SK-N-SH treated with all-trans-retinoic acid at 6 μM for 48 hours (cell line): ENCODE measurements around the gene LOXL3.

Source experiments
- ATAC-seq: fragments of 200-7000 bp; cut with Tn5 transposase; 3 replicates; pipeline ENCODE4 v1.9.1; 2020; ENCODE audit warnings: mild to moderate bottlenecking, moderate library complexity
- ARNTL ChIP-seq: fragments of 450-650 bp; formaldehyde crosslinking; IDR thresholded peaks from 2 replicates; pipeline ENCODE4 v1.5.0; 2020; ENCODE audit warnings: low read depth, mild to moderate bottlenecking, moderate library complexity, borderline replicate concordance
- BACH2 ChIP-seq: fragments of 250-450 bp; sonication (Bioruptor Pico); IDR thresholded peaks from 2 replicates; pipeline ENCODE4 v1.9.0; 2021; ENCODE audit warnings: mild to moderate bottlenecking, borderline replicate concordance
- CSDC2 ChIP-seq: fragments of 250-450 bp; sonication (Bioruptor Pico); IDR thresholded peaks from 2 replicates; pipeline ENCODE4 v1.5.0; 2020; ENCODE audit warnings: mild to moderate bottlenecking, moderate library complexity
- CSRNP3 ChIP-seq: fragments of 250-450 bp; sonication (Bioruptor Pico); IDR thresholded peaks from 2 replicates; pipeline ENCODE4 v1.5.1; 2021; ENCODE audit warnings: mild to moderate bottlenecking, moderate library complexity
- ESRRG ChIP-seq: fragments of 250-450 bp; sonication (Bioruptor Pico); IDR thresholded peaks from 2 replicates; pipeline ENCODE4 v1.6.1; 2021; ENCODE audit warnings: mild to moderate bottlenecking
- GLIS3 ChIP-seq: fragments of 250-450 bp; sonication (Bioruptor Pico); IDR thresholded peaks from 2 replicates; pipeline ENCODE4 v1.5.0; 2020; ENCODE audit warnings: mild to moderate bottlenecking, moderate library complexity
- ISL1 ChIP-seq: fragments of 250-450 bp; sonication (Bioruptor Pico); IDR thresholded peaks from 2 replicates; pipeline ENCODE4 v2.1.2; 2022; ENCODE audit warnings: mild to moderate bottlenecking, moderate library complexity
- RARB ChIP-seq: fragments of 250-450 bp; sonication (Bioruptor Pico); IDR thresholded peaks from 2 replicates; pipeline ENCODE4 v1.8.0; 2021; ENCODE audit warnings: mild to moderate bottlenecking, moderate library complexity
- SNAI2 ChIP-seq: fragments of 250-450 bp; sonication (Bioruptor Pico); IDR thresholded peaks from 2 replicates; pipeline ENCODE4 v1.5.0; 2020; ENCODE audit warnings: mild to moderate bottlenecking, moderate library complexity
- TCF4 ChIP-seq: fragments of 250-450 bp; sonication (Bioruptor Pico); IDR thresholded peaks from 2 replicates; pipeline ENCODE4 v1.8.0; 2021; ENCODE audit warnings: mild to moderate bottlenecking, moderate library complexity, borderline replicate concordance
- TOX ChIP-seq: fragments of 250-450 bp; sonication (Bioruptor Pico); IDR thresholded peaks from 2 replicates; pipeline ENCODE4 v1.8.0; 2021; ENCODE audit warnings: mild to moderate bottlenecking, moderate library complexity, borderline replicate concordance
- TSHZ2 ChIP-seq: fragments of 250-450 bp; sonication (Bioruptor Pico); IDR thresholded peaks from 2 replicates; pipeline ENCODE4 v1.5.0; 2020; ENCODE audit warnings: mild to moderate bottlenecking, moderate library complexity
- ZC3H10 ChIP-seq: fragments of 250-450 bp; sonication (Bioruptor Pico); IDR thresholded peaks from 2 replicates; pipeline ENCODE4 v1.5.1; 2021; ENCODE audit warnings: mild to moderate bottlenecking, moderate library complexity
- ZFP3 ChIP-seq: fragments of 250-450 bp; sonication (Bioruptor Pico); IDR thresholded peaks from 2 replicates; pipeline ENCODE4 v1.5.0; 2020; ENCODE audit warnings: mild to moderate bottlenecking, moderate library complexity
- ZFP30 ChIP-seq: fragments of 450-650 bp; formaldehyde crosslinking; IDR thresholded peaks from 2 replicates; pipeline ENCODE4 v1.5.0; 2022; ENCODE audit warnings: mild to moderate bottlenecking, moderate library complexity
- ZNF565 ChIP-seq: fragments of 450-650 bp; formaldehyde crosslinking; conservative IDR thresholded peaks from 2 replicates; pipeline ENCODE4 v1.5.0; 2020; ENCODE audit warnings: low read depth, mild to moderate bottlenecking, moderate library complexity
- ZNF70 ChIP-seq: fragments of 450-650 bp; formaldehyde crosslinking; IDR thresholded peaks from 2 replicates; pipeline ENCODE4 v1.5.0; 2020; ENCODE audit warnings: mild to moderate bottlenecking, moderate library complexity
- ZNF8 ChIP-seq: fragments of 450-650 bp; formaldehyde crosslinking; IDR thresholded peaks from 2 replicates; pipeline ENCODE4 v1.5.0; 2020; ENCODE audit warnings: mild to moderate bottlenecking, moderate library complexity
- TF ChIP-seq, protein P1 (sequence below): fragments of 250-450 bp; sonication (Bioruptor Pico); IDR thresholded peaks from 2 replicates; pipeline ENCODE4 v1.8.0; 2021; ENCODE audit warnings: low read depth, mild to moderate bottlenecking, moderate library complexity, borderline replicate concordance

Gene LOXL3

GRCh38 chr2:74556159-74556558, 2.4 kb upstream of the LOXL3 start:
- TF ChIP-seq TOX (CRISPR knock-in tag) (no peak), RARB (CRISPR knock-in tag) (no peak), ZNF565 (no peak), GLIS3 (CRISPR knock-in tag) (no peak), ZC3H10 (CRISPR knock-in tag) (no peak), ARNTL (CRISPR knock-in tag) (no peak), TSHZ2 (CRISPR knock-in tag) (no peak), ESRRG (no peak), ZFP3 (CRISPR knock-in tag) (no peak), TCF4 (CRISPR knock-in tag) (no peak), BACH2 (CRISPR knock-in tag) (no peak), SNAI2 (CRISPR knock-in tag) (no peak)
- TF ChIP-seq, protein P1, sequence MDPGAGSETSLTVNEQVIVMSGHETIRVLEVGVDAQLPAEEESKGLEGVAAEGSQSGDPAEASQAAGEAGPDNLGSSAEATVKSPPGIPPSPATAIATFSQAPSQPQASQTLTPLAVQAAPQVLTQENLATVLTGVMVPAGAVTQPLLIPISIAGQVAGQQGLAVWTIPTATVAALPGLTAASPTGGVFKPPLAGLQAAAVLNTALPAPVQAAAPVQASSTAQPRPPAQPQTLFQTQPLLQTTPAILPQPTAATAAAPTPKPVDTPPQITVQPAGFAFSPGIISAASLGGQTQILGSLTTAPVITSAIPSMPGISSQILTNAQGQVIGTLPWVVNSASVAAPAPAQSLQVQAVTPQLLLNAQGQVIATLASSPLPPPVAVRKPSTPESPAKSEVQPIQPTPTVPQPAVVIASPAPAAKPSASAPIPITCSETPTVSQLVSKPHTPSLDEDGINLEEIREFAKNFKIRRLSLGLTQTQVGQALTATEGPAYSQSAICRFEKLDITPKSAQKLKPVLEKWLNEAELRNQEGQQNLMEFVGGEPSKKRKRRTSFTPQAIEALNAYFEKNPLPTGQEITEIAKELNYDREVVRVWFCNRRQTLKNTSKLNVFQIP (CRISPR knock-in tag), result no peak
- TF ChIP-seq, all 23 proteins: peak for 0
- ATAC-seq, result no peak

GRCh38 chr2:74555610-74556103, 1.9 kb upstream of the LOXL3 start:
- ATAC-seq, result no peak
- TF ChIP-seq BACH2 (CRISPR knock-in tag) (no peak), ZFP3 (CRISPR knock-in tag) (no peak), ZNF8 (CRISPR knock-in tag) (no peak), CSDC2 (CRISPR knock-in tag) (no peak)
- TF ChIP-seq, all 23 proteins: peak for 0

DNA sequence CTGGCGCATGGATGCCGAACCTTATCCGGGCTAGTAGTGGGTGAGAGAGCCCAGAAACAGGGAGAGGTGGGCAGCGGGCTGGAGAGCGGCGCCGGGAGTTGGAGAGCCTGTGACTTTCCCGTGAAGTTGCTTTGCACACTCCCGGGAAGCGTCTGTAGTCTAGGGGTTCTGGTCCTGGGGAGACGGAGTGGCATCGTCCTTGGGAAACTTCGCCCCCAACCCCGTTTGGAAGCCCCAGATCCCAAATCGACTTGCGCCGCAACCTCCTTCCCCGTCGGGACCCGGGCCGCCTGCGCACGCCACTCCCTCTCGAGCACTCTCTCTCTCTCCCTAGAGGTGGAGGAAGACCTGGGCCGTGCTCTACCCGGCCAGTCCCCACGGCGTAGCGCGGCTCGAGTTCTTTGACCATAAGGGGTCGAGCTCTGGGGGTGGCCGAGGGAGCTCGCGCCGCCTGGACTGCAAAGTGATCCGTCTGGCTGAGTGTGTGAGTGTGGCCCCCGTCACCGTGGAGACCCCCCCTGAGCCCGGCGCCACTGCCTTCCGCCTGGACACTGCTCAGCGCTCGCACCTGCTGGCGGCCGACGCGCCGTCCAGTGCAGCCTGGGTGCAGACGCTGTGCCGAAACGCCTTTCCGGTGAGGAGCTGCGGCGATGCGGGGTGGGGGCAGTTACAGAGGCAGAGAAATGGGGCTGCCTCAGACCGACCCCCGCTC, 1.2 kb upstream of the LOXL3 start:
- TF ChIP-seq BACH2 (CRISPR knock-in tag) (no peak), SNAI2 (CRISPR knock-in tag) (no peak), ISL1 (CRISPR knock-in tag) (no peak), ESRRG (no peak), RARB (CRISPR knock-in tag) (no peak), TOX (CRISPR knock-in tag) (no peak)
- ATAC-seq, result peak; percentile 42

DNA sequence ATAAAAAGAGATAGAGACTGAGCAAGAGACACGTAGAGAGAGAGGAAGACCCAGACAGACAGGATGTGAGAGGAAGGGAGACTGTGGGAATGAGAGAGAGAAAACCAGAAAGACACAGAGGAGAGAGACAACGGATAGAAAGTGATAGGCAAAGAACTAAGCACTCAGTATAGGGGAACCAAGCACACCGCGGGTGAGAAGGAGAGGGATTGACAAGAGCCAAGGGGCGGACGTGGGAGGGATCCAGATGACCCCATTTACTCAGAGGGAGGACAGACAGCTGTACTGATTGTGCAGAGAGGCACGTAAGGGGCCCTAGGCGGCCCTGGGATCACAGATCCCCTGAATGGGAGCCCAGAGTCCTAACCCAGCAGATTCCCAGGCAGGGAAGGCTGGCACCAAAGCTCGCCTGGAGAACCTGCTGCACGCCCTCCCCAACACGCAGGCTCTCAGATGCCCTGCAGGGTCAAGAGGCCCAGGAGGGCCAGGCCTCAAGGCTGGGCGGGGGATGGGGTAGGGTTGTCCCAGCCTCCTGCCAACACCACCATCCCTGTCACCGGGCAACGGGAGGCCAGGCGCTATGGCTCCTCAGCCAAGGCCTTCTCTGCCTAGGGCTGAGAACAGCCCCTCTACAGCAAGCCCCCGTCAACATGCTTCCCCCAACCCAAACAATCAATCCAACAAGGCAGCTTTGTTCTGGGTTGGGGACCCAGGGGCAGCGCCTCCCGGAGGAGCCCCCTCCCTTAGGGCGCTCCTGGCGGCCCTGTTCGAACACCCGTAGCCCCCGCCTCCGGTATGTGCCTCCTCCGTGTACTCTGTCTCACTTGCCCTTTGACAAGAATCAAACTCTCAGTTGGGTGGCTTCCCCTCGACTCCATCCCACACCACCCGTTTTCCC, 579 bp downstream of the LOXL3 start:
- peak; percentile 30 for ATAC-seq
- TF ChIP-seq ZNF70 (CRISPR knock-in tag) (no peak), GLIS3 (CRISPR knock-in tag) (no peak)

DNA sequence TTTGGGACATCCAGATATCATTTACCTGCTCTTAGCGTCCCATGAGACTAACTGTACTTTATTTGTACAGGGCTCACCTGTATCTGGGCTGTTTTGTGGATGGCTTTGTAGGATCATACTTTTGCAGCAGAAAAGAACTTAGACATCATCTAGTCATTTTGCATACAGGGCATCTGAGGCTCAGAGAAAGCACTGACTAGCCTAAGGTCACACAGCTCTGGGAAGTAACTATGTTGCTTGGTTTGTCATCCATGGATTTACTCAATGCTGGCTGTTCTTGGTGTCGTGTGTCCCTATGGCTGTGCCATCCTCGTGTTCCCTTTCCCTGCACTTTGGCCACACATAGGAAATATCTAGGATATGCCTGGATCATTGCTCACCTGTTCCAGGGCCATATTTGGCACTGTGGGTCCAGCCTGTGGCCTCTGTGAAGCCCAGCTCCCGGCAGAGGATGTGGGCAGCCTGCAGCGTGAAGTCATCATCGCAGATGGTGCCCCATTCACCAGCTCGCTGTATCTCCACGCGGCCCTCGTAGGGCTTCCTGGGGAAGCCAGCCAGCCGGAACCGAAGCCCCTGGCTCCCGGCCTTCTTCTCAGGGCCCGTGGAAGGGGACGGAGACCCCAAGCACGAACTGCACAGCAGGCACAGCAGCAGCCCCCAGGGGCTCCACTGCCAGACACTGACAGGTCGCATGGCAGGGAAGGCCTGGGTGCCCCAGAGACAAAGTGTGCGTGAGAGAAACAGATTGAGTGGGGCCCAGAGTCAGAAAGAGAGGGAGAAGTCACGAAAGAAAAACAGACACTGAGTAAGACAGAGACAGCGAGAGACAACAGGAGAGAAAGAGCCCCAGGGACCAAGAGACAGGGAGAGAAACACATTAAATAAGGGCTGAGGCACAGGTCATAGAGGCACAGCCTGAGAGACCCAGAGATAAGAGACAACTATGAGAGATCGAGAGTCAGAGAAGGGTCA, 1.5 kb downstream of the LOXL3 start:
- ATAC-seq, result no peak

More for the DNA sequence above, 1.5 kb downstream of the LOXL3 start:
- TF ChIP-seq TSHZ2 (CRISPR knock-in tag) (no peak), ZFP30 (CRISPR knock-in tag) (no peak), ZNF8 (CRISPR knock-in tag) (no peak), CSRNP3 (no peak)
- TF ChIP-seq, protein P1 (CRISPR knock-in tag), result no peak
- TF ChIP-seq, all 23 proteins: peak for 0
